ENCODE data around the gene DOP1B. TPM values are rescaled to one million over a fixed set of nuclear protein-coding genes. Genes with fewer than 3 reads are reported as not detected.

The DOP1B gene
- polyA plus RNA-seq, 6 donors from 2014 or later: 13.8 to 43.2 (median 29.3) TPM

DNA sequence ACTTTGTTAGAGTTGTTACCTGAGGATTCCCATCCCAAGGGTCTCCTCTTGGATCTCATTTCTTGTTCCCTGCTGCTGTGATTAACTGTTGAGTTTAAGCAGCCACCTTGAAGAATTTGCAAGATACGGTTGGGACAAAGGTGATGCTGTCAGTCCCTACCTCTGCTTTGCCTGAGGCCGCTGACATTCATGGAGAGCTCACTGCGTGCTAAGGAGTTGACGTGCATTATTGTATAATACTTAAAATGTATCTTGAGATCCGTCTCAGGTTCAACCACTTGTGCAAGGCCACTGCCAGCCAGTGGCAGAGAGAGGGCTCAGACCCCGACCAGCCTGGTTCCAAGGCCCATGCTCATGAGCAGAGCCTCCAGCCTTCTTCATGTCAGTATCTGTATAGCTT lies 14.2 kb downstream of the DOP1B start:
- H3K4me1 Mint-ChIP-seq: peaks cover 17 to 29% (median 27%) of the 10 kb centered on the region in 3 donors
- no peak overlapping the region for H3K4me3 Mint-ChIP-seq
- DNase-seq (no peak), ATAC-seq (ENCODE audit: low read depth in 2 of 2) (no peak)
- H3K27ac Mint-ChIP-seq: peak overlapping the region in 2 of 6 donors; percentile 21 to 38
- peaks cover 11 to 13% of the 10 kb centered on the region in 2 donors for H3K36me3 Mint-ChIP-seq
- no peaks in the 10 kb centered on the region for H3K9me3 Mint-ChIP-seq
- no peaks in the 10 kb centered on the region for H3K27me3 Mint-ChIP-seq

DNA sequence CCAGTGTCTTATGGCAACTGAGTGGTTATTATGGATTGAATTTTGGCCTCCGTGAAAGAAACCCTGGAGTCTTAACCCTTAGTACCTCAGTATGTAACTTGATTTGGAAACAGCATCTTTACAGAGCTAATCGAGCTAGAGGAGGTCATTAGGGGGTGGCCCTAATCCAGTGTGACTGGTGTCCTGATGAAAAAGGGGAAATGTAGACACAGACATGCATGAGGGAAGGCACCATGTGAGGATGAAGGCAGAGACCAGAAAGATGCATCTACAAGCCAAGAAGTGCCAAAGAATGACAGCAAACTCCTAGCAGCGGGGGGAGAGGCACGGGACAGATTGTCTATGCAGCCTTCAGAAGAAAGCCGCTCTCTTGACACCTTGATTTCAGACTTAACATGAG lies 14.7 kb downstream of the DOP1B start:
- Mint-ChIP-seq H3K36me3 (peaks cover 11 to 13% of the 10 kb centered on the region in 2 donors), H3K4me3 (peak overlapping the region in 1 of 8 donors; percentile 53), H3K9me3 (no peaks in the 10 kb centered on the region), H3K27me3 (no peaks in the 10 kb centered on the region), H3K4me1 (peaks cover 18 to 34% (median 27%) of the 10 kb centered on the region in 3 donors), H3K27ac (peak overlapping the region in 1 of 6 donors; percentile 26)
- no peak for ATAC-seq (ENCODE audit: low read depth in 2 of 2)
- DNase-seq: no peak

DNA sequence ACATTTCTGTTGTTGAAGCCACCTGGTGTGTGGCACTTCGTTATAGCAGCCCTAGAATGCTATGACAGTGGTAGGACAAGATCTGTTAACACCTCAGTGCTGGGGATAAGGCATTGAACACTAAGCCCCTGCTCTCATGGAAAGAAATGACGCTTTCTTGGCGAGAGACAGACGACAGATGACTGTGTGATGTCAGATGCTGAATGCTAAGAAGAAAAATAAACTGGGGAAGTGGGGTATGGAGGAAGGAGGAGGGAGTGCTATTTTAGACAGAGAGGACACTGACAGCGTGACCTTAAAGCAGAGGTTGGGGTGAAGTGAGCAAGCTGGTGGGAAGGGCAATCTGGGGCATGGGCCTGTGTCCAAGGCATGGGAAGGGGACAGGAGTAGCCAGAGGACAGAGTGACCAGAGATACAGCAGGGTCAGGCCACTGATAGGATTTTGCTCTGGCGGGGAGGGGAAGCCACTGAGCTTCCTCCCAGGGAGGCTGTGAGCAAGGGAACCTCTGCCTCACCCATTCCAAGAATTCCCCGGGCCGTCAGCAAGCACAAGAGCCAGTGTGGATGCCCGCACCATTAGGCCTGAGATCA lies 15.2 kb downstream of the DOP1B start:
- no peaks in the 10 kb centered on the region for H3K9me3 Mint-ChIP-seq
- ATAC-seq (ENCODE audit: low read depth in 2 of 2) (no peak), DNase-seq (no peak)
- peaks cover 7 to 13% of the 10 kb centered on the region in 2 donors for H3K36me3 Mint-ChIP-seq
- peaks cover 18 to 34% (median 27%) of the 10 kb centered on the region in 3 donors for H3K4me1 Mint-ChIP-seq
- peak overlapping the region in 1 of 8 donors; percentile 53 for H3K4me3 Mint-ChIP-seq
- no peaks in the 10 kb centered on the region for H3K27me3 Mint-ChIP-seq
- peak overlapping the region in 2 of 6 donors; percentile 26 to 54 for H3K27ac Mint-ChIP-seq

DNA sequence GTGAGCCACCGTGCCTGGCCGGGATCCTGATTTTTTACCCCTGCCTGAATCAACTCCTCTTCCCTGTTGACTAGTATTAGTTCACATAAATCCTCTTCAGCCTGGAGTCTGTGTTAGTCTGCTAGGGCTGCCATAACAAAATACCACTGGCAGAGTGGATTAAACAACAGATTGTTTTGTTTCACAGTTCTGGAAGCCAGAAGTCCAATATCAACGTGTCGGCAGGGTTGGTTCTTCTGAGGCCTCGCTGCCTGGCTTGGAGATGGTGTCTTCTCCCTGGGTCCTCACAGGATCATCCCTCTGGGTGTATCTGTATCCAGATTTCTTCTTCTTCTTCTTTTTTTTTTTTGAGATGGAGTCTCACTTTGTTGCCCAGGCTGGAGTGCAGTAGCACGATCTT lies 18.2 kb downstream of the DOP1B start:
- Mint-ChIP-seq H3K9me3 (no peaks in the 10 kb centered on the region), H3K4me3 (no peak overlapping the region), H3K27me3 (no peaks in the 10 kb centered on the region), H3K36me3 (peaks cover 11 to 12% of the 10 kb centered on the region in 2 donors), H3K27ac (peak overlapping the region in 2 of 6 donors; percentile 54 to 59), H3K4me1 (peaks cover 22 to 38% (median 31%) of the 10 kb centered on the region in 3 donors)
- no peak for DNase-seq
- ATAC-seq (ENCODE audit: low read depth in 2 of 2): no peak

DNA sequence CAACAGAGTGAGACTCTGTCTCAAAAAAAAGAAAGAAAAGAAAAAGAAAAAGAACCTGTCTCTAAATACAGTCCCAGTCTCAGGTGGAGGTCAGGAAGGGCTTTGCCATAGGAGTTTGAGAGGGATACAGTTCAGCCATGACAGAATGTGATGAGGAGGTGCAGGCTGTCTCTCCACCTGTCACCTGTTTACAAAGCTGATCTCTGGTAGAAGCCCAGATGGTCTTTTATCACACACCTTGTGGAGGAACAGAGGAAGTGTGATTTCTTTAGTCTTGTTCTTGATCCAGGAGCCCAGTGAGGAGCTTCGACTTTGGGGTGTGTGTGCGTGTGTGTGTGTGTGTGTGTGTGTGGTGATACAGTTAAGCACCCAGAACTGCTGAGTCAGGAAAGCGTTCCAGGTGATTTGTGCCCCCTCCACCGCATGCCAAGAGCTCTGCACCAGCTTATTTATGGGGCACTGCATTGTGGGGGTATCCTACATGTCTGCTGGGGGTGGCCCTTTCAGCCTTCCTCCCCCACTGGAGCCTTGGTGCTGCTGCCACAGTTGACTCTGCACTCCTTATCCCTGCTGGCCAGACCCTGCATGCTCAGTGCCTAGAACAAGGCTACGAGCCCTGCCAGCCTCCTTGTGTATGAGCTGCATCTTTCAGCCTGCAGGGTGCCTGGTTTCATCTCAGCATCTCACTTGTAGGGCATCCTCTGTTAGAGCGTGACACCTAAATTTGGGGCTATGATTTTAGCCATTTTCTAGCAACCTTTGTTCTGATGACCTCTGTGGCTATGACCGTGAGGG lies 19.3 kb downstream of the DOP1B start:
- H3K4me3 Mint-ChIP-seq: no peak overlapping the region

DNA sequence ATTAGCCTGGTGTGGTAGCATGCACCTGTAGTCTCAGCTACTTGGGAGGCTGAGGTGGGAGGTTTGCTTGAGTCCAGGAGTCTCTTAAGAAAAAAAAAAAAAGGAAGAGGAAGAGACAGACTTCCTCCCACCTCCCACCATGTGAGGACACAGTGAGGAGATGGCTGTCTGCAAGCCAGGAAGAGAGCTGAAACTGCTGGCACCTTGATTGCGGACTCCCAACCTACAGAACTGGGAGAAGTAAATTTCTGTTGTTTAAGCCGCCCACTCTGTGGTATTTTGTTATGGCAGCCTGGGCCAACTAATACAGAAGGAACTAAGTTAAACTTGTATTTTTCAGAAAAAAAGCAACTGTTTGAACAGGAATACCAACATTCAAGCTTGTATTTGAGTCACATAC lies 21.7 kb downstream of the DOP1B start:
- DNase-seq (no peak), ATAC-seq (ENCODE audit: low read depth in 2 of 2) (no peak)
- peak overlapping the region in 2 of 6 donors; percentile 11 to 49 for H3K27ac Mint-ChIP-seq
- no peak overlapping the region for H3K4me3 Mint-ChIP-seq
- peaks cover 7 to 8% of the 10 kb centered on the region in 2 donors for H3K36me3 Mint-ChIP-seq
- no peaks in the 10 kb centered on the region for H3K9me3 Mint-ChIP-seq
- H3K27me3 Mint-ChIP-seq: no peaks in the 10 kb centered on the region
- peaks cover 30 to 46% (median 39%) of the 10 kb centered on the region in 3 donors for H3K4me1 Mint-ChIP-seq

More for the DNA sequence above, 19.3 kb downstream of the DOP1B start:
- Mint-ChIP-seq H3K36me3 (peaks cover 7 to 8% of the 10 kb centered on the region in 2 donors), H3K9me3 (no peaks in the 10 kb centered on the region), H3K27ac (peak overlapping the region in 5 of 6 donors; percentile 27 to 88 (median 61)), H3K4me1 (peaks cover 21 to 38% (median 27%) of the 10 kb centered on the region in 3 donors), H3K27me3 (no peaks in the 10 kb centered on the region)
- DNase-seq (no peak), ATAC-seq (ENCODE audit: low read depth in 2 of 2) (no peak)

DNA sequence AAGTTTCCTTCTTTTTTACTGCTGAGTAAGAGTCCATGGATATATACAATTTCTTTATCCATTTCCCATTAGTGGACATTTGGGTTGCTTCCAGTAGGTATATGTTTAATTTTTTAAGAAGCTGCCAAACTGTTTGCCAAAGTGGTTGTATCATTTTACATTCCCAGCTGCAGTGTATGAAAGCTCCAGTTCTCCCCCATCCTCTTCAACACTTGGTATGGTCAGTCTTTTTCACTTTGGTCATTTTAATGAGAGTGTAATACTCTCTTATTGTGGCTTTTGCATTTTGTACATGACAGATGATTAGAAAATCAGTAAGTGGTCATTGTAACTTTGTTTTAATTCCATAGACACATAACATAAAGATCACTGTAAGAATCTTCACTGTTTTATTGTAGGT lies 22.5 kb downstream of the DOP1B start:
- no peak overlapping the region for H3K4me3 Mint-ChIP-seq
- no peak for ATAC-seq (ENCODE audit: low read depth in 2 of 2)
- no peak overlapping the region for H3K27ac Mint-ChIP-seq
- peaks cover 7 to 8% of the 10 kb centered on the region in 2 donors for H3K36me3 Mint-ChIP-seq
- H3K9me3 Mint-ChIP-seq: no peaks in the 10 kb centered on the region
- no peaks in the 10 kb centered on the region for H3K27me3 Mint-ChIP-seq
- no peak for DNase-seq
- H3K4me1 Mint-ChIP-seq: peaks cover 30 to 43% (median 42%) of the 10 kb centered on the region in 3 donors

DNA sequence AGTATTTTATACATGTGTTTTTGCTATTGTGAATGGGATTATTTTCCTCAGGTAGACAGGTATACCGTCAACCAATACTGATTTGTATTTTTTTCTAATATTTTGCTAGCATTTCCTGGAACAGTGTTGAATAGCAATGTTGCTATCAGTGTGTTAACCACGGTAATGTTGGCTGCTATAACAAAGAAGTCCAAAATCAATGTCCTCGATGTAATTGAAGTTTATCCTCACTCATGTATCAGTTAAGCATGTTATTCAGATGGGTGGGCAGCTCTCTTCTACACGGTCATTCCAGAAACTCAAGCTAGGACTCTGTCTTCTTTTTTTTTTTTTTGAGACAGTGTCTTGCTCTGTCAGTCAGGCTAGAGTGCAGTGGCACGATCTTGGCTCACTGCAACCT lies 24.3 kb downstream of the DOP1B start:
- H3K9me3 Mint-ChIP-seq: no peaks in the 10 kb centered on the region
- ATAC-seq (ENCODE audit: low read depth in 2 of 2): no peak
- H3K36me3 Mint-ChIP-seq: peaks cover 9 to 12% of the 10 kb centered on the region in 2 donors
- H3K27me3 Mint-ChIP-seq: no peaks in the 10 kb centered on the region
- peak overlapping the region in 6 of 8 donors; percentile 42 to 74 (median 66) for H3K4me3 Mint-ChIP-seq
- peaks cover 28 to 38% (median 34%) of the 10 kb centered on the region in 3 donors for H3K4me1 Mint-ChIP-seq
- DNase-seq: no peak
- H3K27ac Mint-ChIP-seq: peak overlapping the region in 4 of 6 donors; percentile 36 to 79 (median 62)

DNA sequence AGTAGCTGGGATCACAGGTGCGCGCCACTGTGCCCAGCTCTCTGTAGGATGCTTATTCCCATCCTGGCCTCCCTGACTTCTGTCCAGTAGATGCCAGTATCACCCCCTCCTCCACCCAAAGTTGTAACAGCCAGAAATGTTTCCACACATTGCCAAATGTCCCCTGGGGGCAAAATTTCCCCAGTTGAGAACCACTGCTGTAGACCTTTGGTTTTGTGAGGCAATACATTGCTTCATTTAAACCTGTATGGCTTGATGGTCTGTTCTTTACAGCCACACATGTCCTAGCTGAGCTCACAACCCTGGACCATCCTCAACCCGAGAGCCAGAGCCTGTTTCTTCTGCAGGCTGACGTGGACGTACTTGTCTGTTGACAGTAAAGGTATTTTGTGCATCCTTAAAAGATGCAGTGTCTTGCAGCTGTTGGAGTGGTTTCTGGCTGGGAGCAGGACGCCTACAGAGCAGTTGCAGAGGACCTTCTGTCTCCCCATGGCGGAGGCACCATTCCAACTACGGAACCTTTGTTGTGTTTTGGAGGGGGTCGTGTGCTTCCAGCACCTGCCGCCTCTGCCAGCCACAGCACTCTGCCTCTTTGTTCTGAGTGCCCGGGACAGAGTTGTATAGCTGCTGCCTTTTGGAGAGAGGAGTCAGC lies 26.6 kb downstream of the DOP1B start:
- Mint-ChIP-seq H3K27ac (peak overlapping the region in 1 of 6 donors; percentile 39), H3K4me1 (peaks cover 34 to 40% (median 34%) of the 10 kb centered on the region in 3 donors), H3K9me3 (no peaks in the 10 kb centered on the region), H3K4me3 (peak overlapping the region in 1 of 8 donors; percentile 69), H3K27me3 (no peaks in the 10 kb centered on the region), H3K36me3 (peaks cover 15 to 19% of the 10 kb centered on the region in 2 donors)
- ATAC-seq (ENCODE audit: low read depth in 2 of 2) (no peak), DNase-seq (no peak)

DNA sequence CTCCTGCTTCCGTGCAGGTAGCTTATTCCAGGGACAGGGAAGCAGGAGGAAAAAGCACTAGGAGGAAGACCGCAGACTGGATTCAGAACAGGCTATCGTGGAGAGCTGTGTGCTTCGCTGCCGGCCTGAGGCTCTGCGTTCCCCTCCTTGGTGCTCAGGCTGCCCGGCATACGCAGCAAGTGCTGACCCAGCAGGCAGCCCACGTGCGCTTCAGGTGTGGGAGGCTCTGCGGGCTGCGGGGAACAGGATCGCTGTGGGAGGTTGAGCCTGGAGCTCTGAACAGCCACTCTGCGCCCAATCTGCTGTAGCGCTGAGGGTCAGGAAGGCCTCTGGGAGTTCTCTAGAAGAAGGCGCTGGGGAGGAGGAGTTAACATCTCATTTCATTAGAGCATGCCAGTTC lies 27.9 kb downstream of the DOP1B start:
- Mint-ChIP-seq H3K9me3 (no peaks in the 10 kb centered on the region), H3K27me3 (no peaks in the 10 kb centered on the region), H3K4me3 (no peak overlapping the region), H3K36me3 (peaks cover 14 to 15% of the 10 kb centered on the region in 2 donors), H3K27ac (peak overlapping the region in 1 of 6 donors; percentile 86), H3K4me1 (peaks cover 30 to 43% (median 40%) of the 10 kb centered on the region in 3 donors)
- no peak for ATAC-seq (ENCODE audit: low read depth in 2 of 2)
- DNase-seq: no peak

DNA sequence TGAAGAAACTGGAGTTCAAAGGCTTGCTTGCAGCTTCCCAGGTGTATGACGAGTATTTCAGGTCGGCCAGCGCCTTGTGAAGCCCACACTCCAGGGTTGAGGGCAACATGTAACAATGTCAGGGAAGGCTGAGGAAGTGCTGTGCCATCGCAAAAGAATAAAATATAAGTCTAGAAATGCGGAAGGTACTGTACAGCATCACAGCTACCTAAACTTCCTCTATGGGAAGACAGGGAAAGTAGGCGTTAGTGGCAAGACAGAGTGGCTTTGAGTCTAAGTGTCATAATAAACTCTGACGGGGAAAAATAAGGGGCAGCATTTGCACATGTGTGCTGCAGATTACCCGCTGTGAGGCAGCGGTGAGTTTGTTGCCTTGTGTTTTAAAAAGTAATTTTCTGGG lies 28.9 kb downstream of the DOP1B start:
- Mint-ChIP-seq H3K36me3 (peaks cover 14 to 15% of the 10 kb centered on the region in 2 donors), H3K4me3 (no peak overlapping the region), H3K4me1 (peaks cover 30 to 45% (median 40%) of the 10 kb centered on the region in 3 donors), H3K27ac (no peak overlapping the region), H3K27me3 (no peaks in the 10 kb centered on the region), H3K9me3 (no peaks in the 10 kb centered on the region)
- no peak for ATAC-seq (ENCODE audit: low read depth in 2 of 2)
- DNase-seq: no peak

DNA sequence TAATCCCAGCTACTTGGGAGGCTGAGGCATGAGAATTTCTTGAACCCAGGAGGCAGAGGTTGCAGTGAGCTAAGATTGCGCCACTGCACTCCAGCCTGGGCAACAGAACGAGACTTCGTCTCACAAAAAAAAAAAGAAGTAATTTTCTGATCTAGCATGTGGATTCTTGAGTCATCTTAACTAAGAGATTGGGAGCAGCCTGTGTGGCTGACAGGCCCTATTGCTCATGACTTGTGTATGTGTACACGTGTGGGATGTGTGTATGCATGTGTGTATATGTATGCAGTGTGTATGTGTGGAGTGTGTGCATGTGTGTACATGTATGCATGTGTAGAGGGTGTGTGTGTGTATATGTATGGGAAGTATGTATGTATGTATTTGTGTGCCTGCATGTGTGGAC lies 29.5 kb downstream of the DOP1B start:
- ATAC-seq (ENCODE audit: low read depth in 2 of 2) (no peak), DNase-seq (no peak)
- Mint-ChIP-seq H3K27me3 (no peaks in the 10 kb centered on the region), H3K4me1 (peaks cover 28 to 50% (median 39%) of the 10 kb centered on the region in 3 donors), H3K36me3 (peaks cover 19 to 20% of the 10 kb centered on the region in 2 donors), H3K4me3 (no peak overlapping the region), H3K27ac (peak overlapping the region in 2 of 6 donors; percentile 42 to 85), H3K9me3 (no peaks in the 10 kb centered on the region)
